SJSA1 (cell line): ENCODE data around the gene CACFD1. TPM values are rescaled to one million over a fixed set of nuclear protein-coding genes. Genes with fewer than 3 reads are reported as not detected.
A peak's percentile ranks its signal among the peaks of the same experiment; 100 is the strongest.

ENCODE experiments used
- DNase-seq, 2 experiments: peaks; one replicate each; pipeline ENCODE4 v3.0.0-alpha.2; 2015 to 2020; ENCODE audit warnings: low spot score in 2 of 2, low read depth in 1 of 2
- H3K27ac ChIP-seq: fragments of 250-450 bp; sonication (Bioruptor Pico); 2 replicates; pipeline ENCODE4 v1.5.1; 2020; ENCODE audit warnings: mild to moderate bottlenecking, moderate library complexity
- H3K27me3 ChIP-seq: fragments of 250-450 bp; sonication (Bioruptor Pico); replicated peaks from 2 replicates; pipeline ENCODE4 v1.5.1; 2020; ENCODE audit warnings: mild to moderate bottlenecking, moderate library complexity
- H3K36me3 ChIP-seq: fragments of 250-450 bp; sonication (Bioruptor Pico); 2 replicates; pipeline ENCODE4 v1.5.1; 2020; ENCODE audit warnings: mild to moderate bottlenecking
- H3K4me1 ChIP-seq: fragments of 250-450 bp; sonication (Bioruptor Pico); replicated peaks from 2 replicates; pipeline ENCODE4 v1.6.1; 2021; ENCODE audit warnings: mild to moderate bottlenecking
- H3K4me3 ChIP-seq: fragments of 250-450 bp; sonication (Bioruptor Pico); 2 replicates; pipeline ENCODE4 v1.5.1; 2020; ENCODE audit warnings: mild to moderate bottlenecking
- H3K9me3 ChIP-seq: fragments of 250-450 bp; sonication (Bioruptor Pico); replicated peaks from 2 replicates; pipeline ENCODE4 v1.5.1; 2020; ENCODE audit warnings: mild to moderate bottlenecking
- total RNA-seq: library from RNA; depleted of rRNA; stranded (reverse); fragments of >200 nt; shearing (Covaris generic); gene quantifications from 2 replicates; pipeline ENCODE4 v1.2.3, GENCODE V29; 2014

Gene CACFD1
- total RNA-seq, 1 experiment from 2014 or later, result 2.9 TPM

DNA sequence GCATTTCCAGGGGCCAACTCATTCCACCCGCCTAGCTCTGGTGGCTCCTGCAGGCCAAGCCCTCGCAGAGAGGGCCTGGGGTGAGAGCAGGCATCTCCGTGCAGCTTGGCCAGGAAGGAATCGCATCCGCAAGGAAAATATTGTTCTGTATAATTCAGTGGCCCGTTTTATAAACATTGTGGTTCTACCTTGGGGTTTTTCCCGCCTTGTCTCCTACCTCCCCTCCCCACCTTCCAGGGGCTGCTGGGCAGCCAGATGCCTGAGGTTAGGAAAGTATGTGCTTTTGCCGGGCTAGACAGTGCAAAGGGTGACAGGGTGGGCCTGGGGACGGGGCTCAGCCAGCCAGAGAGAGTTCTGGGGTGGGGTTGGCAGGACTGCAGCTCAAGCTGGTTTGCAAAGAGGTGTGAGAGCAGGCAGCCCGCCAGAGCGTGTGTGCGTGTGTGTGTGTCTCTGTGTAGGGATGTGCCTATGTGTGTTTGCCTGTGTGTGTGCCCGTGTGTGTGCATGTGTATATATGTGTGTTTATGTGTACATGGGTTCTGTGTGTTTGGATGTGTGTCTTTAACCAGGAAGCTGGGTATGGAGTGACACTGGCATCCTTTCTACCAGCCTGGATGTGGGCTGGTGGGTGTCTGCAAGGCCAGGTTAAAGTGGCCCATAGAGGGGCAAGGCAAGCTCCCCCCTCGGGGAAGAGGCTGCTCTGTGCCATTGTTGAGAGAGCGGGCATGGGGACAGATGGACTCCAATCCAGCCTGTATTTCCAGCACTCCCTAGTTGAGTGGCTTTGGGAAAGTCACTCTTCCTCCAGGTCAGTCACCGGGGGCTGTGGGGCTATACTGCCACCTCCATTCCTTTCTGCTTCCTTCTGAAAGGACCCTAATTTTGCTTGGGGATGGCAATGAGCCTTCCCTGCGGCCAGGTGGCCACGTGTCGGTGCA is 29.7 kb downstream of the CACFD1 start:
- Histone ChIP-seq H3K36me3 (no peaks in the 10 kb centered on the region), H3K4me3 (no peak overlapping the region), H3K9me3 (no peaks in the 10 kb centered on the region), H3K27ac (no peak overlapping the region), H3K27me3 (no peaks in the 10 kb centered on the region), H3K4me1 (peaks cover 34% of the 10 kb centered on the region)
- DNase-seq, result peak; percentile 61 to 65

DNA sequence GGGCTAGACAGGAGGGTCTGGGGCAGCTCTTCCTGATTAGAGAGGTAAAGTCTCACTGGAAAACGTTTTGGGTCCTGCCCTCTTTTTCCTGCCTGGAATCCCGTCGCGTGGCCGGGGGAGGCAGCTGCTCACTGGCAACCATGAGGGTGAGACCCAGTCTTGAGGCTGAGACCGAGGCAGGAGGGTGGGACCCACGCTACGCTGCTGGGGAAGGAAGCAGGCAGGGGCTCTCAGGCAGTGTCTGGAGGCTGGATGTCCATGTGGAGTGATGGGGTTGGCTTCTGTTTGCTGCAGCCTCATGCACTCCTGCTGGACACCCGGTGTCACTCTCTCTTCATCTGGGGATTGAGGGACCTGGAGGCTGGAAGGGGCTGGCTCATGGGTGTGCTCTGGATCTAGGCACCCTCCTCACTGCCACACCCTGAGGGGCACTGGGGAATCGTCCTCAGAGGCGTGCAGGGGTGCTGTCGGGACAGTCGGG is 30.5 kb downstream of the CACFD1 start:
- Histone ChIP-seq H3K4me3 (no peak overlapping the region), H3K27me3 (no peaks in the 10 kb centered on the region), H3K9me3 (no peaks in the 10 kb centered on the region), H3K4me1 (peaks cover 34% of the 10 kb centered on the region), H3K36me3 (no peaks in the 10 kb centered on the region), H3K27ac (no peak overlapping the region)
- DNase-seq, result no peak

DNA sequence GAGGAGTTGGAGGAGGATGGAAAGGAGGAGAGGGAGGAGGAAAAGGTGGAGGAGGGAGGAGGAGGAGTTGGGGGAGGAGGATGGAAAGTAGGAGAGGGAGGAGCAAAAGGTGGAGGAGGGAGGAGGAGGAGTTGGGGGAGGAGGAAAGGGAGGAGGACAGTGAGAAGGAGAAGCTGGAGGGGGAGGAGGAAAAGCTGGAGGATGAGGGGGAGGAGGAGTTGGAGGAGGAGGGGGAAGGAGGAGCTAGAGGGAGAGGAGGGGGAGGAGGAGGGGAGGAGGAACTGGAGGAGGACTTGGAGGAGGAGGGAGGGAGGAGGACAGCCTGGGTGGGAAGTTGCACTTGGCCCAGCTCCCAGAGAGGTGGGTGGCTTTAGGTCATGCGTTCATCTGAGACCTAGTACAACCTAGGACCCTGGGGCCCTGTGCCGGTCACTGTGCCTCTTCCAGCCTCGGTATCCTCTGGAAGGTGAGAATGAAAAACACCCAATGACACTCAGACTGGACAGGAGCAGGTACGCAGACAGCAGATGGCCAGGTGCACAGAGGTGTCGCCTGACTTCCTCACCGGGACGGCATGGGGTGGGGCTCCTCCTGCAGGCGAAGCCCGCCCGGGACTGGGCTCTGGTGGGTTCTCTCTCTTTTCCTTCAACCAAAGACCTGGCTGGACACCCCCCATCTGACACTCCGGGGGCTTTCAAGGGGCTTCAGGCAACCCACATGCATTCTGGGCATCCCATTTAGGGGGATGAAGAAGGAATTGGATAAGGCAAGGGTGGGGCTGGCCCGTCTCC is 31.3 kb downstream of the CACFD1 start:
- no peaks in the 10 kb centered on the region for H3K27me3 ChIP-seq
- no peak for DNase-seq

DNA sequence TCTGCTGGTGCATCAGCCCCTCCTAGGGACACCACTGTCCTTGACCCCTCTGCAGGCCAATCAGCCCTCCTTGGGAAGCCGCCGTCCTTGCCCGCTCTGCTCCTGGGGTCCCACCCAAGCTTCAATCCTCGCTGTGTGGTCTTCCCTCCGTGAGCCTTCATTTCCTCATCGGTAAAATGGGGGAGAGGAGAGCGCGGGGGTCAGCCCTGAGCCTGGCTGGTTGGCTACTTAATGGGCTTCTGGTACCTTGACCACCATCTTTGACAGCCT is 31.8 kb downstream of the CACFD1 start:
- Histone ChIP-seq H3K4me1 (peaks cover 40% of the 10 kb centered on the region), H3K9me3 (no peaks in the 10 kb centered on the region), H3K36me3 (no peaks in the 10 kb centered on the region), H3K27ac (no peak overlapping the region), H3K27me3 (no peaks in the 10 kb centered on the region), H3K4me3 (no peak overlapping the region)
- DNase-seq, result no peak

More for the DNA sequence above, 31.3 kb downstream of the CACFD1 start:
- peaks cover 35% of the 10 kb centered on the region for H3K4me1 ChIP-seq
- no peak overlapping the region for H3K4me3 ChIP-seq
- no peaks in the 10 kb centered on the region for H3K9me3 ChIP-seq
- H3K36me3 ChIP-seq, result no peaks in the 10 kb centered on the region
- H3K27ac ChIP-seq, result no peak overlapping the region

DNA sequence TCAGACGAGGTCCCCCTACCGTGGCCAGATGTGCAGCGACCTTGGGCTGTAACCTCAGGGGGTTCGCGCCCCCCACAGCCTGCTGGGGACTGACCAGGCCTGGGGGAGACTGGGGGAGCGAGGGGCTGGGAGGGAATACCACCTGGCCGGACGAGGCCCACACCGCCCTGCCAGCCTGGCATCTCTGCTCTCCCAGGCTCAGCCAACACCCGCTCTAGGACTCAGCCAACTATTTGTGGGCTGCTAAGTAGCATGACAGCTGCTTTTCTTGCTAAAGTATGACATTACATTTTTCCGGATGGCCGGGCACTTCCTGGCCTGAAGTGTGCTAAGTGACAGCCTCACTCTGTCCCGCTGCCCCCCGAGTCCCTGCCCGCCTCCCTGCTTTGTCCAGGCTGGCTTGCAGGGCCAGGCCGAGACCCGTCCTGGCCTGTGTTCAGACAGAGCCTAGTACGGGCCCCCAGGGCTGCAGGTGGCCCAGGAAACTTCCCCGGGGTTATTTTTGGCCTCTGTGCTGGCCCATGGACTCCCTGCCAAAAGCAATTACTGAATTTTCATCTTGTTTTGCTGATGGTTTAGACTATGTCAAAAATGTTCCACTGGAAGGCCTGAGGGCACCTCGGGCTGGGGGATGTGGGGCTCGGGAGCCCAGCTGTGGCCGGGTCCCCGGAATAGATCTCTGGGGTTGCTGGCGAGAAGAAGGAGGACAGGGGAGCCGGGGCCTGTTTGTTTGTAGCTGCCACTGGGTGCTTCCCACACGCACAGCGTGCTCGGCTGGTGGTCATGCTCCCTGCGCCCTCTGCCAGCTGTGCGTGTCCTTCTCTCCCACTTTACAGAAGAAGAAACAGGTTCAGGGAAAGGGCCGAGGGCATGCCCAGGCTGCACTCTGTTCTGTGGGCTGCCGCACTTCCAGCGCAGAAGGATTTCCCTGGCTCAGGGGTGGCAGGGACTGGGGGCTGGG is 32.6 kb downstream of the CACFD1 start:
- Histone ChIP-seq H3K4me3 (no peak overlapping the region), H3K36me3 (no peaks in the 10 kb centered on the region), H3K4me1 (peaks cover 48% of the 10 kb centered on the region), H3K27ac (no peak overlapping the region), H3K9me3 (no peaks in the 10 kb centered on the region), H3K27me3 (no peaks in the 10 kb centered on the region)
- DNase-seq, result no peak

DNA sequence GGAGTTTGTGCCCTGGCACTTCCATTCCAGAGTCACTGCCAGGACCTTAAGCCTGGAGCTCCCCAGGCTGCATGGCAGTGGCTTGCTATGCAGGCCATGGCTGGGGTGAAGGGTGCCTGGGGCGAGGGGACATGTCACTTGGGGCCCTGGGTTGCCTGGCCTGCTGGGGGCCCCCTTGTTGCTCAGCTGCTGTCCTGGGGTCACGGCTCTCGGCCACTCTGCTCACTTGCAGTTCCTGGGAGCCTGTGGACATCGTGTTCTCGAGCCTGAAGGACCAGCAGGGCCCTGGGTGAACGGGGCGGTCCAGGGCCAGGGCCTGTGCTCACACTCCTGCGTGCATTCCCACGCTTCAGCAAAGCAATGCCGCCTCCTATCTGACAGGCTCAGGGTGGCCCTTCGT is 33.6 kb downstream of the CACFD1 start:
- H3K9me3 ChIP-seq, result no peaks in the 10 kb centered on the region
- H3K27ac ChIP-seq, result no peak overlapping the region
- H3K36me3 ChIP-seq, result no peaks in the 10 kb centered on the region
- no peaks in the 10 kb centered on the region for H3K27me3 ChIP-seq
- no peak for DNase-seq
- H3K4me1 ChIP-seq, result peaks cover 46% of the 10 kb centered on the region
- H3K4me3 ChIP-seq, result no peak overlapping the region

DNA sequence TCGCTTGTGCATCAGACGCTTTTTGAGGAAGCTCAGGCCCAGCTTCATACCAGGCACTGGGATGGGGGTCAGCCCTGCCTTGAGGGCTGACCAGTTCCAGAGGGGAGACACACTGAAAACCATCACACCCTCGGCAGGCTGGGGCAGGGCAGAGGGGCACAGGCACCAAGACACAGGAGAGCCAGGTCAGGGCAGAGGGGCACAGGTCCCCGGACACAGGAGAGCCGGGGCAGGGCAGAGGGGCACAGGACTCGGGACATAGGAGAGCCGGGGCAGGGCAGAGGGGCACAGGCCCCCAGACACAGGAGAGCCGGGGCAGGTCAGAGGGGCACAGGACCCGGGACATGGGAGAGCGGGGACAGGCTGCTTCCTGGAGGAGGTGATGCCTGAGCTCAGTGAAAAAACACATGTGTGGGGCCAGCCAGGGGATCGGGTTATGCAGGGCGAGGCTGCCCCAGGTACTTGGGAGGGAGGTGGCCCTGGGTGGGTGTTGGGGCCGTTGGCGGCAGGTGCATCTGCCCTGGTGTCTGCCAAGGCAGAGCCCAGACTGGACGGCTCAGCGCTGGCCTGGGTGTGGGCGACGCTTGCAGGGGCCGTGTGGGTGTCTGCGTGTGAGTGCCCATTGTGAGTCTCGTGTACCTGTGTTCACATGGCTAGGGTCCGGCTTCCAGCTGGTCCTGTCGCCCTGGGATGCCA is 34.2 kb downstream of the CACFD1 start:
- no peaks in the 10 kb centered on the region for H3K27me3 ChIP-seq
- H3K27ac ChIP-seq, result no peak overlapping the region
- no peaks in the 10 kb centered on the region for H3K9me3 ChIP-seq
- no peak overlapping the region for H3K4me3 ChIP-seq
- H3K4me1 ChIP-seq, result peaks cover 40% of the 10 kb centered on the region
- DNase-seq, result no peak
- H3K36me3 ChIP-seq, result no peaks in the 10 kb centered on the region

DNA sequence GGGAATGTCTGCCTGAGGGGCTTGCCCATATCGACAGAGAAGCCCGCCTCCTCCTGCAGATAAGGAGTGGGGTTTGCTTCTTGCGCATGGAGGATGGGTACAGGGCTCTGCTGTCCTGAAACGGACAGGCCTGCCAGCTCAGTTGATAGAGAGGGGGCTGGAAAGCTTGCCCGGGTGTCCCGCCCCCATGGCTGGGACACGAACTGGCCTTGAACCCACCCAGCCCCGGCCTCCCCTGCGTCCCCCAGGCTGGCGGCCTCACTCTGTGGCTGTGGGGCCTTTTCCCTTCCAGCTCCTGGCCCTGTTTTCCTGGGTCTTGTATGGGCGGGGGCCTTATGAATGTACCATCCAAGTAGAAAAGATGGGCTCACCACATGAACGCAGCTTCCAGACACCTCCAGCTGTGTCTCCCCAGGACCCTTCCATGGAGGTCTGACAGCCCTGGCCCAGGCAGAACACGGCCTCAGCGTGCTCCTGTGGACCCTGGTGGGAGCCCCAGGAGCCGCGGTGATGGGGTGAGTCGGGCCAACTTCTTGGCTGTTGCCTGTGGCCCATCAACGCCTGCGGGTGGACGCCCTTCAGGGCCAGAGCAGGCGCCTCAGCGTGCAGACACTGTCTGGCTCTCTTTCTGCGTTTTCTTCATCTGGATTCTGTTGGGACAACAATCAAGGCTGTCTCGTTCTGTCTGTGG is 35.0 kb downstream of the CACFD1 start:
- Histone ChIP-seq H3K4me3 (no peak overlapping the region), H3K27me3 (no peaks in the 10 kb centered on the region; the same call in 1 of the 2 replicates), H3K4me1 (peaks cover 32% of the 10 kb centered on the region), H3K27ac (no peak overlapping the region), H3K9me3 (no peaks in the 10 kb centered on the region), H3K36me3 (no peaks in the 10 kb centered on the region)
- no peak for DNase-seq

DNA sequence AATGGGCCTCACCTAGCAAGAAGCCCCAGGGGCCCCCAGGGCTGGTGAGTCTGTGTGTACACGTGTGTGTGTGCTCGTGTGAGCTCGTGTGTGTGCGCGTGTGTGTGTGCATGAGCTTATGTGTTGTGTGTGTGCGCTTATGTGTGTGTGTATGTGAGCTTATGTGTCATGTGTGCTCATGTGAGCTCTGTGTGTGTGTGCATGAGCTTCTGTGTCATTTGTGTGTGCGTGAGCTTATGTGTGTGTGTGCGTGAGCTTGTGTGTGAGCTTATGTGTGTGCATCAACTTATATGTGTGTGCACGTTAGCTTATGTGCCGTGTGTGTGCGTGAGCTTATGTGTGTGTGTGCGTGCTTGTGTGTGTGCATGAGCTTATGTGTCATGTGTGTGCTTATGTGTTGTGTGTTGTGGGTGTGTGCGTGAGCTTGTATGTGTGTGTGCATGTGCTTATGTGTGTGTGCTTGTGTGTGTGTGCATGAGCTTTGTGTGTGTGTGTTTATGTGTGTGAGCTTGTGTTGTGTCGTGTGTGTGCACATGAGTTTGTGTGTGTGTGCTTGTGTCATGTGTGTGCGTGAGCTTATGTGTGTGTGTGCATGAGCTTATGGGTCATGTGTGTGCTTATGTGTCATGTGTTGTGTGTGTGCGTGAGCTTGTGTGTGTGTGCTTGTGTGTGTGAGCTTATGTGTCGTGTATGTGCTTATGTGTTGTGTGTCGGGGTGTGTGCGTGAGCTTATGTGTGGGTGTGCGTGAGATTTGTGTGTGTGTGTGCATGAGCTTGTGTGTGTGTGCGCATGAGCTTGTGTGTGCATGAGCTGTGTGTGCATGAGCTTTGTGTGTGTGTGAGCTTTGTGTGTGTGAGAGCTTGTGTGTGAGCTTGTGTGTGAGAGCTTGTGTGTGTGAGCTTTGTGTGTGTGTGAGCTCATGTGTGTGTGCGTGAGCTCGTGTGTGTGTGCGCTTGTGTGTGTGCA is 35.8 kb downstream of the CACFD1 start:
- H3K27ac ChIP-seq, result no peak overlapping the region
- no peak overlapping the region for H3K4me3 ChIP-seq
- H3K27me3 ChIP-seq, result no peaks in the 10 kb centered on the region; the same call in 1 of the 2 replicates
- H3K4me1 ChIP-seq, result peaks cover 26% of the 10 kb centered on the region
- no peaks in the 10 kb centered on the region for H3K9me3 ChIP-seq
- no peak for DNase-seq
- H3K36me3 ChIP-seq, result no peaks in the 10 kb centered on the region

DNA sequence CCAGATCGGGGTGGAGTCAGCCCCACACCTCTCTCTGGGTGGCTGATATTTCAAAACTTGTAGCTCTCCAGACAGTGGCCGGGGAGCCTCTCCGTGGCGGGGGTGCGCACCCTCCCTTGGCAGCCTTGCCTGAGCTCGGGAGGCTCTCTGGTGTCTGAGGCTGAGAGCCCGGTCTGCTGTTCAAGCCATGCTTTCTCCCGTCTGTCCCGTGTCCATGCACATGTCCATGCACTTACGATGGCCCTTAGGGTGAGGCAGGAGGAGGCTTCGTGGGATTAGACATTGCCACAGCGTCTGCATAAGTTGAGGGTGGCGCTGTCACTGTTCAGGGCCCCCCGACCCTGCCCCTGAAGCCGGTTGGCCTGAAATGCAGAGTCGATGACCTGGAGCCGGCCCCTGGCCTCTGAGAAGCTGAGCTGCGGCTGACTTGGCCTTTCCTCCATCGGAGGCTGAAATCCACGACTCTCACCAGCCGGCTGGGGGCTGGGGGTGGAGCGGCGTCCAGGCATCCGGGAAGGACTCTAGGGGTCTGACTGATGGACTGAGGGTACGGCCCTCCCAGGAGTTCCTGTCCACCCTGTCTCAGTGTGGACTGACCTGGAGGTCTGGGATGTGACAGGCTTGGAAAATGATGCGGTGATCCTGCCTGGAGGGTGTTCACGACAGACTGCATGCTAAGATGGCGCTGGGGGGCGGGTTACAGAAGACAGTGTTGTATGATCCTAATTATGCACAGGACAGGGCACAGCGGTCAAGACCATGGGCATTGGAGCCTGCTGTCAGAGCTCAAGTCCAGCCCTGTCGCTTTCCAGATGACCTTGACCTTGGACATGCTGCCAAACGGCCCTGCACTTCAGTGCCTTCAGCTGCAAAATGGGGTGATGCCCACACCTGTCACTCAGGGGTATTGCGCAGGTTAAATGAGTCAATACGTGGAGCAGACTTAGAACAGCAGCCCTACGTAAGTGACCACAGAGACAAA is 37.4 kb downstream of the CACFD1 start:
- H3K4me3 ChIP-seq, result no peak overlapping the region
- no peak for DNase-seq
- no peak overlapping the region for H3K27ac ChIP-seq
- no peaks in the 10 kb centered on the region for H3K36me3 ChIP-seq
- H3K4me1 ChIP-seq, result peaks cover 21% of the 10 kb centered on the region
- peaks cover 9% of the 10 kb centered on the region for H3K9me3 ChIP-seq
- H3K27me3 ChIP-seq, result peaks cover 2% of the 10 kb centered on the region; the same call in 1 of the 2 replicates
